GM12801 (cell line): ENCODE results near the gene PLEKHO2.

Source experiments
- TF ChIP-seq, protein P1 (sequence below): IDR thresholded peaks from one replicate; pipeline ENCODE4 v1.5.1; 2011; ENCODE audit warnings: control low read depth; ENCODE audit not compliant: insufficient read length; ENCODE audit errors: extremely low read depth

PLEKHO2 gene

DNA sequence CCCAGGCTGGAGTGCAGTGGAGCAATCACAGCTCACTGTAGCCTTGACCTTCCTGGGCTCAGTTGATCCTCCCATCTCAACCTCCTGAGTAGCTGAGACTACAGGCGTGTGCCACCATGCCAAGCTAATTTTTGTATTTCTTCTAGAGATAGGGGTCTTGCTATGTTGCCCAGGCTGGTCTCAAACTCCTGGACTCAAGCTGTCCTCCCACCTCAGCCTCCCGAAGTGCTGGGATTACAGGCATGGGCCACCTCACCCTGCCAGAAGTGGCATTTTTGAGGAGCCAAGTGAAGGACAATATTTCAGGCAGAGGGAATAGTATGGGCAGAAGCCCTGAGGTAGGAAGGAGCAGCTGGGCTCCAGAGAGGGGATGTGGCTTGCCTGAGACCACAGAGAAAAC lies 74.7 kb downstream of the PLEKHO2 start:
- TF ChIP-seq, protein P1, sequence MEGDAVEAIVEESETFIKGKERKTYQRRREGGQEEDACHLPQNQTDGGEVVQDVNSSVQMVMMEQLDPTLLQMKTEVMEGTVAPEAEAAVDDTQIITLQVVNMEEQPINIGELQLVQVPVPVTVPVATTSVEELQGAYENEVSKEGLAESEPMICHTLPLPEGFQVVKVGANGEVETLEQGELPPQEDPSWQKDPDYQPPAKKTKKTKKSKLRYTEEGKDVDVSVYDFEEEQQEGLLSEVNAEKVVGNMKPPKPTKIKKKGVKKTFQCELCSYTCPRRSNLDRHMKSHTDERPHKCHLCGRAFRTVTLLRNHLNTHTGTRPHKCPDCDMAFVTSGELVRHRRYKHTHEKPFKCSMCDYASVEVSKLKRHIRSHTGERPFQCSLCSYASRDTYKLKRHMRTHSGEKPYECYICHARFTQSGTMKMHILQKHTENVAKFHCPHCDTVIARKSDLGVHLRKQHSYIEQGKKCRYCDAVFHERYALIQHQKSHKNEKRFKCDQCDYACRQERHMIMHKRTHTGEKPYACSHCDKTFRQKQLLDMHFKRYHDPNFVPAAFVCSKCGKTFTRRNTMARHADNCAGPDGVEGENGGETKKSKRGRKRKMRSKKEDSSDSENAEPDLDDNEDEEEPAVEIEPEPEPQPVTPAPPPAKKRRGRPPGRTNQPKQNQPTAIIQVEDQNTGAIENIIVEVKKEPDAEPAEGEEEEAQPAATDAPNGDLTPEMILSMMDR: no peak

DNA sequence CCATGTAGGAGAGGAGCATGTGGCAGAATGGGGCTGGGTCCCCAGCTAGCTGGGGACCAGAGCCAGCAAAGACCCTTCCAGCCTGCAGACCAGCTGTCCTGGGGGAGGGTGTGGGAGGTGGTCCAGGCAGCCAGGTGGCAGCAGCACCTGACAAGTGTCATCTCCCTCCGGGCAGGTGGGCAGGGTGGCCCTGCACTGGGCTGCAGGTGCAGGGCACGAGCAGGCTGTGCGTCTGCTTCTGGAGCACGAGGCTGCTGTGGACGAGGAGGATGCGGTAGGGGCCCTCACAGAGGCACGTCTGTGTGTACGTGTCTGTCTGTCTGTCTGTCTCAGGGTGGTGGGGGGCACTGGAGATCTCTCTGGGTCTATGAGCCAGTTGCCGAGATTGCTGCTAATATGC lies 75.5 kb downstream of the PLEKHO2 start:
- TF ChIP-seq, protein P1: no peak
